OCI-LY1 (cell line): Measurements from ENCODE around the gene PXYLP1.

ENCODE experiments used
- H2AFZ ChIP-seq: fragments of 200-600 bp; sonication (generic), shearing (Covaris generic); 2 replicates; pipeline ENCODE4 v1.6.0; 2014; ENCODE audit warnings: antibody characterized with exemption, mild to moderate bottlenecking, low read length
- H3F3A ChIP-seq: fragments of 200-600 bp; sonication (generic), shearing (Covaris generic); 2 replicates; pipeline ENCODE4 v1.6.0; 2014; ENCODE audit warnings: mild to moderate bottlenecking, antibody characterized with exemption, low read length, moderate library complexity; ENCODE audit not compliant: insufficient read depth
- H3K27ac ChIP-seq: fragments of 200-600 bp; sonication (generic); 2 replicates; pipeline ENCODE4 v1.5.1; 2014; ENCODE audit warnings: low read length, mixed run types, mild to moderate bottlenecking, low read depth; ENCODE audit not compliant: poor library complexity, severe bottlenecking
- H3K27me3 ChIP-seq: fragments of 200-600 bp; sonication (generic); 2 replicates; pipeline ENCODE4 v1.6.0; 2014; ENCODE audit warnings: antibody characterized with exemption, mild to moderate bottlenecking, low read length, moderate library complexity; ENCODE audit not compliant: insufficient read depth
- H3K36me3 ChIP-seq: fragments of 200-600 bp; sonication (generic); 2 replicates; pipeline ENCODE4 v1.6.1; 2014; ENCODE audit warnings: mild to moderate bottlenecking, antibody characterized with exemption, low read length, moderate library complexity, mixed read lengths; ENCODE audit not compliant: insufficient read depth
- H3K4me1 ChIP-seq: fragments of 200-600 bp; sonication (generic); 2 replicates; pipeline ENCODE4 v1.5.1; 2014; ENCODE audit warnings: mild to moderate bottlenecking, low read length, moderate library complexity; ENCODE audit not compliant: insufficient read depth, severe bottlenecking
- H3K4me2 ChIP-seq: fragments of 200-600 bp; sonication (generic), shearing (Covaris generic); 2 replicates; pipeline ENCODE4 v1.6.1; 2014; ENCODE audit warnings: low read length
- H3K4me3 ChIP-seq: fragments of 200-600 bp; sonication (generic); 2 replicates; pipeline ENCODE4 v1.5.1; 2014; ENCODE audit warnings: low read length, low read depth, mild to moderate bottlenecking, mixed read lengths; ENCODE audit not compliant: poor library complexity, severe bottlenecking
- H3K79me2 ChIP-seq: fragments of 200-600 bp; shearing (Covaris generic); 2 replicates; pipeline ENCODE4 v1.6.1; 2016; ENCODE audit warnings: mixed run types, low read length, mixed read lengths; ENCODE audit not compliant: insufficient read depth
- H3K9ac ChIP-seq: fragments of 200-600 bp; sonication (generic), shearing (Covaris generic); 2 replicates; pipeline ENCODE4 v1.6.1; 2014; ENCODE audit warnings: mild to moderate bottlenecking, low read length, mixed read lengths
- H3K9me2 ChIP-seq: fragments of 200-600 bp; sonication (generic), shearing (Covaris generic); 2 replicates; pipeline ENCODE4 v1.6.1; 2014; ENCODE audit warnings: low read depth, mild to moderate bottlenecking, low read length, mixed read lengths
- H3K9me3 ChIP-seq: fragments of 200-600 bp; shearing (Covaris generic); 2 replicates; pipeline ENCODE4 v1.6.1; 2014; ENCODE audit warnings: low read length, mixed read lengths
- H4K20me1 ChIP-seq: fragments of 200-600 bp; sonication (generic), shearing (Covaris generic); 2 replicates; pipeline ENCODE4 v1.6.0; 2016; ENCODE audit warnings: mild to moderate bottlenecking, low read length; ENCODE audit not compliant: insufficient read depth
- CTCF ChIP-seq: fragments of 200-600 bp; sonication (generic), shearing (Covaris generic); IDR thresholded peaks from 2 replicates; pipeline ENCODE4 v1.5.1; 2017; ENCODE audit warnings: mild to moderate bottlenecking, antibody characterized with exemption, low read length, moderate library complexity, mixed read lengths
- EZH2 ChIP-seq: fragments of 200-600 bp; sonication (generic), shearing (Covaris generic); IDR thresholded peaks from 2 replicates; pipeline ENCODE4 v1.8.0; 2017; ENCODE audit warnings: borderline replicate concordance, mixed run types, mild to moderate bottlenecking, antibody characterized with exemption, low read length, moderate library complexity, mixed read lengths

PXYLP1 gene

DNA sequence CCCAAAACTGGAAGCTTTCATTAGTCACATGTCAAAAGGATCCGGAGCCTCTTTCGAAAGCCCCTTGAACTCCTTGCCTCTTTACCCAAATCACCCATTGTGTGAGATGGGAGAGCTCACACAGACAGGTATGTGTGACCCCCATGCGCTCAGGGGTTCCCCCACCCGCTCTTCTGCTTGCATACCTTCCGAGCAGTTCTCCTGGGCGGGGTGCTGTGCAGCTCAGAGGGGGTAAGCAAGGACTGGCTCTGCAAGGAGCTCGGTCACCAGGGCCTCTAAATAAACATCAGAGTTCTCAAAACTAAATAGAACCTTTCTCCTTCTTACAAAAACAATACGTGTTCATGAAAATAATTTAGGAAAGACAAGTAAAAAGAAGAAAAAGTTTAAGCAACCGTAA lies 55.7 kb downstream of the PXYLP1 start:
- Histone ChIP-seq H3F3A (no peaks in the 10 kb centered on the region), H3K9ac (no peak overlapping the region), H3K4me2 (no peak overlapping the region), H4K20me1 (no peaks in the 10 kb centered on the region), H3K27me3 (no peaks in the 10 kb centered on the region), H3K27ac (no peak overlapping the region), H3K36me3 (no peaks in the 10 kb centered on the region), H3K4me3 (no peak overlapping the region), H3K9me3 (no peaks in the 10 kb centered on the region), H2AFZ (no peak overlapping the region), H3K4me1 (no peaks in the 10 kb centered on the region), H3K9me2 (no peaks in the 10 kb centered on the region), H3K79me2 (no peaks in the 10 kb centered on the region)
- TF ChIP-seq EZH2: no peak
- no peak for TF ChIP-seq CTCF

DNA sequence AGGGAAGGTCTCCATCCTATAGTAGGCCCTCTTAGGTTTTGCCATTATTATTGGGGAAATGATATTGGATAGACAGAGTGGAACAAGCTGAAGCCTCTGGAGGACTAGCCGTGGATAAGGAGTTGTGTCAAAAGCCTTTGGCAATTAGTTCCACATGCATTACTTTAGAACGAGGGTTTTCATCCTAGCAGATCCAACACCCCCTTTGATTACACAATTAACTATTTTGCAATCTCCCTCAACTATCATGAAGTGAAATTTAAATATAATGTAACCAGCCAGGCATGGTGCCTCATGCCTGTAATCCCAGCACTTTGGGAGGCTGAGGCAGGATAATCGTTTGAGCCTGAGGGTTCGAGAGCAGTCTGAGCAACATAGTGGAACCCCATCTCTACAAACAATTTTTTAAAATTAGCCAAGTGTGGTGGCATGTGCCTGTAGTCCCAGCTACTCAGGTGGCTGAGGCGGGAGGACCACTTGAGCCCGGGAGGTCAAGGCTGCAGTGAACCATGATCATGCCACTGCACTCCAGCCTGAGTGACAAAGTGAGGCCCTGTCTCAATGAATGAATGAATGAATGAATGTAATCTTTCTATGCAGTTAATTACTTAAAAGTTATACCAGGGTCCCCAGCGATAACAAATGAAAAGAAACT lies 56.8 kb downstream of the PXYLP1 start:
- Histone ChIP-seq H2AFZ (no peak overlapping the region), H3K9me2 (no peaks in the 10 kb centered on the region), H3K9ac (no peak overlapping the region), H3K4me3 (no peak overlapping the region), H3K4me1 (no peaks in the 10 kb centered on the region), H3K27ac (no peak overlapping the region), H3K27me3 (no peaks in the 10 kb centered on the region), H3F3A (no peaks in the 10 kb centered on the region), H4K20me1 (no peaks in the 10 kb centered on the region), H3K9me3 (no peaks in the 10 kb centered on the region), H3K36me3 (no peaks in the 10 kb centered on the region), H3K4me2 (no peak overlapping the region), H3K79me2 (no peaks in the 10 kb centered on the region)
- TF ChIP-seq EZH2 (no peak), CTCF (no peak)

- H3K27ac ChIP-seq: no peak overlapping the region
- H3K9me3 ChIP-seq: no peaks in the 10 kb centered on the region
- no peak overlapping the region for H3K4me3 ChIP-seq
- no peaks in the 10 kb centered on the region for H4K20me1 ChIP-seq
- no peaks in the 10 kb centered on the region for H3K36me3 ChIP-seq
- TF ChIP-seq CTCF (no peak), EZH2 (no peak)
- H3F3A ChIP-seq: no peaks in the 10 kb centered on the region
- H3K9me2 ChIP-seq: no peaks in the 10 kb centered on the region
- no peak overlapping the region for H3K4me2 ChIP-seq
- H3K79me2 ChIP-seq: no peaks in the 10 kb centered on the region
- no peaks in the 10 kb centered on the region for H3K27me3 ChIP-seq
- H2AFZ ChIP-seq: no peak overlapping the region
- H3K9ac ChIP-seq: no peak overlapping the region
- peaks cover 2% of the 10 kb centered on the region for H3K4me1 ChIP-seq
Observed at GRCh38 chr3:141289228-141289772, 57.7 kb downstream of the PXYLP1 start.
